SK-N-SH (cell line): ENCODE measurements around the gene GPC4. TPM values are rescaled to one million over a fixed set of nuclear protein-coding genes. Genes with fewer than 3 reads are reported as not detected.

Experiments used
- CTCF ChIA-PET: fragments of 300-600, 350-600 bp; formaldehyde crosslinking; extraction: SDS; loops from one replicate; lab custom pipeline; 2021; lab: Yijun Ruan, JAX
- POLR2A ChIA-PET: fragments of 350-600 bp; sonication (Branson Sonifier 250); formaldehyde crosslinking; extraction: SDS; loops from one replicate; lab custom pipeline; 2020; ENCODE audit warnings: antibody characterized with exemption, inconsistent platforms; lab: Yijun Ruan, JAX
- DNase-seq: peaks from one replicate; pipeline ENCODE4 v3.0.0; 2012
- H2AFZ ChIP-seq: fragments of 200-600 bp; sonication (generic); 2 replicates; pipeline ENCODE4 v1.8.1; 2016; ENCODE audit warnings: antibody characterized with exemption, mild to moderate bottlenecking, low read depth
- H3F3A ChIP-seq: fragments of 200-600 bp; sonication (generic); replicated peaks from 2 replicates; pipeline ENCODE3; 2016; ENCODE audit warnings: antibody characterized with exemption, mild to moderate bottlenecking; ENCODE audit not compliant: insufficient read depth
- H3K27ac ChIP-seq, 2 experiments: fragments of 200-500 bp in 1 of 2; fragments of 200-600 bp in 1 of 2; sonication (Bioruptor generic) in 1 of 2; sonication (generic), shearing (Covaris generic) in 1 of 2; 2 replicates each; pipeline versions ENCODE4 v1.5.1 to v1.6.1; 2014 to 2016; ENCODE audit warnings: low read depth in 2 of 2, inconsistent platforms in 1 of 2, low read length in 1 of 2, mild to moderate bottlenecking in 1 of 2, mixed read lengths in 1 of 2
- H3K27me3 ChIP-seq: fragments of 200-600 bp; sonication (generic), shearing (Covaris generic); 2 replicates; pipeline ENCODE4 v1.6.1; 2016; ENCODE audit warnings: mixed run types; ENCODE audit not compliant: insufficient read depth
- H3K36me3 ChIP-seq, 2 experiments: fragments of 200-500 bp in 1 of 2; fragments of 200-600 bp in 1 of 2; sonication (Bioruptor generic) in 1 of 2; sonication (generic) in 1 of 2; replicated peaks in 1 of 2; 2 replicates each; pipeline versions ENCODE3 to v1.5.1; 2014 to 2016; ENCODE audit warnings: low read length in 1 of 2, mild to moderate bottlenecking in 1 of 2; ENCODE audit not compliant: insufficient read depth in 2 of 2, control insufficient read depth in 1 of 2
- H3K4me1 ChIP-seq, 2 experiments: fragments of 200-500 bp in 1 of 2; fragments of 200-600 bp in 1 of 2; sonication (Bioruptor generic) in 1 of 2; sonication (generic), shearing (Covaris generic) in 1 of 2; 2 replicates each; pipeline versions ENCODE4 v1.5.1 to v1.6.1; 2014 to 2016; ENCODE audit warnings: low read depth in 1 of 2, low read length in 1 of 2, mixed run types in 1 of 2; ENCODE audit not compliant: insufficient read depth in 2 of 2, control insufficient read depth in 1 of 2
- H3K4me2 ChIP-seq: fragments of 200-600 bp; sonication (generic), shearing (Covaris generic); 2 replicates; pipeline ENCODE4 v1.6.1; 2017; ENCODE audit warnings: mixed run types
- H3K4me3 ChIP-seq, 2 experiments: fragments of 200-500 bp in 1 of 2; fragments of 200-600 bp in 1 of 2; sonication (Bioruptor generic) in 1 of 2; sonication (generic), shearing (Covaris generic) in 1 of 2; 2 replicates each; pipeline versions ENCODE4 v1.5.1 to v1.8.1; 2014 to 2016; ENCODE audit warnings: low read depth in 2 of 2, inconsistent platforms in 1 of 2, low read length in 1 of 2, mild to moderate bottlenecking in 1 of 2, mixed read lengths in 1 of 2, moderate library complexity in 1 of 2
- H3K79me2 ChIP-seq: fragments of 200-600 bp; sonication (generic); 2 replicates; pipeline ENCODE4 v1.8.1; 2017; ENCODE audit warnings: mild to moderate bottlenecking; ENCODE audit not compliant: insufficient read depth
- H3K9ac ChIP-seq: fragments of 200-600 bp; sonication (generic); 2 replicates; pipeline ENCODE4 v1.6.1; 2017; ENCODE audit warnings: mixed run types
- H3K9me2 ChIP-seq: fragments of 200-600 bp; sonication (generic); 2 replicates; pipeline ENCODE4 v1.6.1; 2017; ENCODE audit warnings: mixed run types
- H3K9me3 ChIP-seq: fragments of 200-600 bp; sonication (generic); 2 replicates; pipeline ENCODE4 v1.6.1; 2017; ENCODE audit warnings: mixed run types, mild to moderate bottlenecking, moderate library complexity
- H4K20me1 ChIP-seq: fragments of 200-600 bp; sonication (generic); 2 replicates; pipeline ENCODE4 v1.6.1; 2017; ENCODE audit warnings: mild to moderate bottlenecking, mixed run types; ENCODE audit not compliant: insufficient read depth
- CHD2 ChIP-seq: fragments of 150-350 bp; IDR thresholded peaks from 2 replicates; pipeline ENCODE4 v1.6.1; 2018; ENCODE audit warnings: low read length; ENCODE audit not compliant: partially characterized antibody
- FOXJ3 ChIP-seq: sonication (generic); formaldehyde crosslinking; IDR thresholded peaks from 2 replicates; pipeline ENCODE4 v1.5.1; 2020; ENCODE audit warnings: mild to moderate bottlenecking, missing genetic modification reagents
- FOXM1 ChIP-seq: IDR thresholded peaks from 2 replicates; pipeline ENCODE4 v1.4.0; 2012; ENCODE audit warnings: low read depth, mild to moderate bottlenecking
- GATA2 ChIP-seq: sonication (generic); formaldehyde crosslinking; IDR thresholded peaks from 2 replicates; pipeline ENCODE4 v1.5.0; 2020; ENCODE audit warnings: mild to moderate bottlenecking, missing genetic modification reagents
- MXI1 ChIP-seq: IDR thresholded peaks from 2 replicates; pipeline ENCODE4 v1.6.1; 2012; ENCODE audit warnings: mild to moderate bottlenecking, low read depth, low read length, improper control_type of control experiment
- NRF1 ChIP-seq: IDR thresholded peaks from 2 replicates; pipeline ENCODE4 v1.6.1; 2012; ENCODE audit warnings: low read depth, mild to moderate bottlenecking, low read length
- POLR2AphosphoS5 ChIP-seq: IDR thresholded peaks from 2 replicates; pipeline ENCODE4 v1.6.1; 2012; ENCODE audit warnings: low read depth, low read length
- RCOR1 ChIP-seq: fragments of 150-350 bp; IDR thresholded peaks from 2 replicates; pipeline ENCODE4 v1.6.1; 2017; ENCODE audit warnings: antibody characterized with exemption, low read length
- RFX5 ChIP-seq: IDR thresholded peaks from 2 replicates; pipeline ENCODE4 v1.6.1; 2012; ENCODE audit warnings: mild to moderate bottlenecking, improper control_type of control experiment, low read length
- SIN3A ChIP-seq: IDR thresholded peaks from 2 replicates; pipeline ENCODE4 v1.6.1; 2012; ENCODE audit warnings: low read depth, mild to moderate bottlenecking, low read length, moderate library complexity, borderline replicate concordance
- SMC3 ChIP-seq: IDR thresholded peaks from 2 replicates; pipeline ENCODE4 v1.6.1; 2012; ENCODE audit warnings: low read depth, low read length, improper control_type of control experiment
- TAF1 ChIP-seq: IDR thresholded peaks from 2 replicates; pipeline ENCODE4 v1.6.1; 2012; ENCODE audit warnings: low read depth, mild to moderate bottlenecking, low read length, moderate library complexity, borderline replicate concordance
- TEAD4 ChIP-seq: IDR thresholded peaks from 2 replicates; pipeline ENCODE4 v1.4.0; 2012; ENCODE audit warnings: mild to moderate bottlenecking, borderline replicate concordance; ENCODE audit not compliant: insufficient read depth
- YY1 ChIP-seq: IDR thresholded peaks from 2 replicates; pipeline ENCODE4 v1.4.0; 2012; ENCODE audit warnings: low read depth, mild to moderate bottlenecking
- WGBS: methylation state at CpG from one replicate; pipeline ENCODE4 v1.1.6; 2017; ENCODE audit warnings: low lambda C conversion rate; 5-methylcytosine and 5-hydroxymethylcytosine counted together
- polyA plus RNA-seq, 3 experiments: library from polyadenylated mRNA; depleted of rRNA; stranded (reverse); fragments of >200 nt; gene quantifications; 2 replicates each; pipeline ENCODE4 v1.2.3, GENCODE V29; 2012
- TF ChIP-seq, protein P1 (sequence below): fragments of 150-350 bp; IDR thresholded peaks from 2 replicates; pipeline ENCODE4 v1.6.1; 2016; ENCODE audit warnings: mild to moderate bottlenecking, low read depth, low read length
- TF ChIP-seq, protein P2 (sequence below): fragments of 200-600 bp; sonication (generic); IDR thresholded peaks from 2 replicates; pipeline ENCODE4 v1.6.1; 2017; ENCODE audit warnings: antibody characterized with exemption, mild to moderate bottlenecking, moderate library complexity
- TF ChIP-seq, protein P3 (sequence below): IDR thresholded peaks from 2 replicates; pipeline ENCODE4 v1.4.0; 2012; ENCODE audit warnings: low read depth, borderline replicate concordance
- TF ChIP-seq, protein P4 (sequence below): IDR thresholded peaks from 2 replicates; pipeline ENCODE4 v1.4.0; 2012; ENCODE audit warnings: low read depth

GPC4 gene
- polyA plus RNA-seq, 1 of the 3 experiments (the other 2 are of a cell fraction) = 0.16 TPM

DNA sequence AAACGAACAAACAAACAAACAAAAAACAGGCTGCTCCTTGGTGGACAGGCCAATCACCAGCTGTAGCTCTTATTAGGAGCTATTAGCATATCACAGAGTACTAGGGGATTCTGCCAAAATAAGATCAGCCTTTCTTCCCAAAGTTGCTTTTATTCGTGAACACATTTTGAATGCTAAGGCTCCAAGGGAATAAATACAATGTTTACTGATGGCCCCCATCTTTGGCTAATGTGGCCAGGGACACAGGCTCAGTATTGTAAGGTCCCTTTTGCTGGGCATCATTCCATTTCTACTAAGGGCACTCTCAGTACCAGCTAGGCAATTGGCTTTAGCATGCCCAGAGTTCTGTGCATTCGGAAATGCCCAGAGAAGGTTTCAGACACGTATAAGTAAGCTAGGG lies 84.3 kb downstream of the GPC4 start:
- no peaks in the 10 kb centered on the region for H4K20me1 ChIP-seq
- H3K27ac ChIP-seq = no peak overlapping the region
- 20% methylated on average over 3 of the region's 4 CpGs for WGBS
- TF ChIP-seq, protein P1, sequence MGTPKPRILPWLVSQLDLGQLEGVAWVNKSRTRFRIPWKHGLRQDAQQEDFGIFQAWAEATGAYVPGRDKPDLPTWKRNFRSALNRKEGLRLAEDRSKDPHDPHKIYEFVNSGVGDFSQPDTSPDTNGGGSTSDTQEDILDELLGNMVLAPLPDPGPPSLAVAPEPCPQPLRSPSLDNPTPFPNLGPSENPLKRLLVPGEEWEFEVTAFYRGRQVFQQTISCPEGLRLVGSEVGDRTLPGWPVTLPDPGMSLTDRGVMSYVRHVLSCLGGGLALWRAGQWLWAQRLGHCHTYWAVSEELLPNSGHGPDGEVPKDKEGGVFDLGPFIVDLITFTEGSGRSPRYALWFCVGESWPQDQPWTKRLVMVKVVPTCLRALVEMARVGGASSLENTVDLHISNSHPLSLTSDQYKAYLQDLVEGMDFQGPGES = no peak
- no peak for TF ChIP-seq RCOR1
- TF ChIP-seq, protein P2, sequence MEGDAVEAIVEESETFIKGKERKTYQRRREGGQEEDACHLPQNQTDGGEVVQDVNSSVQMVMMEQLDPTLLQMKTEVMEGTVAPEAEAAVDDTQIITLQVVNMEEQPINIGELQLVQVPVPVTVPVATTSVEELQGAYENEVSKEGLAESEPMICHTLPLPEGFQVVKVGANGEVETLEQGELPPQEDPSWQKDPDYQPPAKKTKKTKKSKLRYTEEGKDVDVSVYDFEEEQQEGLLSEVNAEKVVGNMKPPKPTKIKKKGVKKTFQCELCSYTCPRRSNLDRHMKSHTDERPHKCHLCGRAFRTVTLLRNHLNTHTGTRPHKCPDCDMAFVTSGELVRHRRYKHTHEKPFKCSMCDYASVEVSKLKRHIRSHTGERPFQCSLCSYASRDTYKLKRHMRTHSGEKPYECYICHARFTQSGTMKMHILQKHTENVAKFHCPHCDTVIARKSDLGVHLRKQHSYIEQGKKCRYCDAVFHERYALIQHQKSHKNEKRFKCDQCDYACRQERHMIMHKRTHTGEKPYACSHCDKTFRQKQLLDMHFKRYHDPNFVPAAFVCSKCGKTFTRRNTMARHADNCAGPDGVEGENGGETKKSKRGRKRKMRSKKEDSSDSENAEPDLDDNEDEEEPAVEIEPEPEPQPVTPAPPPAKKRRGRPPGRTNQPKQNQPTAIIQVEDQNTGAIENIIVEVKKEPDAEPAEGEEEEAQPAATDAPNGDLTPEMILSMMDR = no peak
- TF ChIP-seq MXI1 = no peak
- no peak for TF ChIP-seq NRF1
- TF ChIP-seq FOXJ3 (CRISPR knock-in tag) = no peak
- TF ChIP-seq SMC3 = no peak
- TF ChIP-seq YY1 = no peak
- TF ChIP-seq TEAD4 = no peak
- TF ChIP-seq, protein P3, sequence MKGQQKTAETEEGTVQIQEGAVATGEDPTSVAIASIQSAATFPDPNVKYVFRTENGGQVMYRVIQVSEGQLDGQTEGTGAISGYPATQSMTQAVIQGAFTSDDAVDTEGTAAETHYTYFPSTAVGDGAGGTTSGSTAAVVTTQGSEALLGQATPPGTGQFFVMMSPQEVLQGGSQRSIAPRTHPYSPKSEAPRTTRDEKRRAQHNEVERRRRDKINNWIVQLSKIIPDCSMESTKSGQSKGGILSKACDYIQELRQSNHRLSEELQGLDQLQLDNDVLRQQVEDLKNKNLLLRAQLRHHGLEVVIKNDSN = no peak
- no peak for TF ChIP-seq GATA2 (CRISPR knock-in tag)
- TF ChIP-seq, protein P4, sequence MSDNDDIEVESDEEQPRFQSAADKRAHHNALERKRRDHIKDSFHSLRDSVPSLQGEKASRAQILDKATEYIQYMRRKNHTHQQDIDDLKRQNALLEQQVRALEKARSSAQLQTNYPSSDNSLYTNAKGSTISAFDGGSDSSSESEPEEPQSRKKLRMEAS = no peak
- no peak for TF ChIP-seq FOXM1
- TF ChIP-seq RFX5 = no peak
- TF ChIP-seq TAF1 = no peak
- no peak for TF ChIP-seq CHD2
- TF ChIP-seq POLR2AphosphoS5 = no peak
- no peak for TF ChIP-seq SIN3A
- no peak overlapping the region for H2AFZ ChIP-seq
- H3K36me3 ChIP-seq = no peaks in the 10 kb centered on the region
- H3K9me3 ChIP-seq = no peaks in the 10 kb centered on the region
- H3K4me1 ChIP-seq = no peaks in the 10 kb centered on the region
- H3K79me2 ChIP-seq = no peaks in the 10 kb centered on the region
- no peaks in the 10 kb centered on the region; the same call in 1 of the 2 replicates for H3K27me3 ChIP-seq
- no peak overlapping the region for H3K4me3 ChIP-seq
- no peak overlapping the region for H3K4me2 ChIP-seq
- POLR2A ChIA-PET = no interaction called here
- CTCF ChIA-PET = interaction anchor here (0.6 to 1.2 kb wide), 2 partner anchors 338 to 339 kb away, joined by 3 to 4 read pairs; no protein-coding TSS in a partner anchor
- no peaks in the 10 kb centered on the region for H3F3A ChIP-seq
- H3K9me2 ChIP-seq = no peaks in the 10 kb centered on the region
- H3K9ac ChIP-seq = no peak overlapping the region
- no peak for DNase-seq
